ENCODE results near the gene MEMO1.

GRCh38 chr2:31937741-31938140 lies 73.1 kb downstream of the MEMO1 start:
- TF ChIP-seq CTCF (IDR thresholded peaks at IDR 0.05; ENCODE audit: low read depth, low read length, poor library complexity, severe bottlenecking) (no peak), EZH2phosphoT487 (IDR thresholded peaks at IDR 0.05; ENCODE audit: borderline replicate concordance, low read length) (no peak)
